Stimulated activated CD4-positive, alpha-beta T cell treated with anti-CD3 and anti-CD28 coated beads, Interleukin-4, amount 100 ng/mL, for 24 hours (primary cell): Measurements from ENCODE around the gene GCAT.

Source experiments
- DNase-seq: peaks from one replicate; pipeline ENCODE4 v3.0.0-alpha.2; 2020

The GCAT gene

DNA sequence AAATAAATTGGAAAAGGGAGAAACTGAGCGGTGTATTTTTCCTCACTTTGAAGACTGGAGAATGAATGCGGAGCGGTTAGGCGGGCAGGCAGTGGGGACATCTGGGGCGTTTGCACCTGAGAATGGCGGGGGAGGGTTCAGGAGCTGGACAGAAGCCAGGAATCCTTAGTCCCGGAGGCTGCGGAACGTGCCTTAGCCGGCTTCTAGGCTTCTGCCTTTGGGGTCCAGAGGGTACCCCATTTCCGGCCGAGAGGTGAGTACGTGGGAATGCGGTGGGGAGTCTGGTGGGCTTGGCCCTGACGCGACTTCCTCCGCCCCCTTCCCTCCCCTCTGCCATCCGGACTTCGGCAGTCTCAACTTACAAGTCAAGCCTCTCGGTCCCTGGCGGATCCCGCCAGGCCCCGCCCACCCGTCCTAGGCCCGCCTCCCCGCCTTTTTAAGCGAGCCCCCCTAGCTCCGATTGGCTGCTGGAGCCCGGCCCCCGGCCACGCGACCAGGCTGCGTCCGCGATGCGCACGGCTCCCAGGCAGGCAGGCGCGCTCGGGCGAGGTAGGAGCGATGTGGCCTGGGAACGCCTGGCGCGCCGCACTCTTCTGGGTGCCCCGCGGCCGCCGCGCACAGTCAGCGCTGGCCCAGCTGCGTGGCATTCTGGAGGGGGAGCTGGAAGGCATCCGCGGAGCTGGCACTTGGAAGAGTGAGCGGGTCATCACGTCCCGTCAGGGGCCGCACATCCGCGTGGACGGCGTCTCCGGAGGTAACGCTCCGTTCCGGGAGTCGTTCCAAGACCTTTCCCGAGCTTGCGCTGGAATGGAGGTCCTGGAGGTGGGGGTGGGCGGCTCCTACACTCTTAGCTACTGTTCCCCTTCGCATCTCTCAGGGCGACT is at the start of gene GCAT:
Gene GCAT, plus strand, starts transcription at position 525 of the 884 bp plus-strand sequence. Its CDS starts 34 bp downstream, at position 559.
- DNase-seq = peak; percentile 89

- DNase-seq = no peak
These were observed 49.0 kb upstream of the GCAT start for GRCh38 chr22:37758694-37759093.

DNA sequence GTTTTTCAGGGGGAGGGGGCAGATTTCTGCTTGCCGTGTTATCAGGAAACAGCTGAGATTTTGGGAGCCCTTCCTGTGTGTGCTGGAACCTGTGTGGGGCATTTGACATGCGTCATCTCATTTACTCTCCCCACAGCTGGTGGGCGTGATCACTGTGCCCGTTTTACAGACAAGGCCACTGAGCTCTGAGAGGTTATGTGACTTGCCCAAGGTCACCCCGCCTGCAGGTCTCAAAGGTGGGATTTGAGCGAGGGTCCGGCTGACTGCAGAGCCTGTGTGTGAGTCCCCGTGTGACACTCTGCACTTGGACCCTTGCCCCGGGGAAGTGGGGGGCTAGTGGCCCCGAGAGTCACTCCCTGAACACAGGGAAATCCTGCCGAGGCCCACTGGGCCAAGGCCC is 48.5 kb upstream of the GCAT start:
- DNase-seq = no peak

DNA sequence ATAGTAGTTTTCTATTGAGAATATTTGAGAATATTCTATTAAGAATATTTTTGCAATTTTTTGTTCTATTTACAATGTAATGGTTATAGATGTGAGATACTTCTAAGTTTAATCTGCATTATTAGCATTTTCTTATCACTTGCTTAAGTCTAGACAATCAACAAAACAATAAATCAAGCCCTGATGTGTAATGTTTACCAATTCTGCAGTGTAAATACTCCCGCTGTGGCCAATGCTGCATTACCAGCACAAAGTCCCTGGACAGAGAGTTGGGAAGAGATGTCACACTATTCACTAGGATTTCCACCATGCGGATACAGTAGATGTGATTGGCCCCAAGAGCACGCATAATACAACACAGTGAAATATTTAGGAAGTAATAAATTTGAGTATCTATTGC is 47.6 kb upstream of the GCAT start:
- DNase-seq = no peak

DNA sequence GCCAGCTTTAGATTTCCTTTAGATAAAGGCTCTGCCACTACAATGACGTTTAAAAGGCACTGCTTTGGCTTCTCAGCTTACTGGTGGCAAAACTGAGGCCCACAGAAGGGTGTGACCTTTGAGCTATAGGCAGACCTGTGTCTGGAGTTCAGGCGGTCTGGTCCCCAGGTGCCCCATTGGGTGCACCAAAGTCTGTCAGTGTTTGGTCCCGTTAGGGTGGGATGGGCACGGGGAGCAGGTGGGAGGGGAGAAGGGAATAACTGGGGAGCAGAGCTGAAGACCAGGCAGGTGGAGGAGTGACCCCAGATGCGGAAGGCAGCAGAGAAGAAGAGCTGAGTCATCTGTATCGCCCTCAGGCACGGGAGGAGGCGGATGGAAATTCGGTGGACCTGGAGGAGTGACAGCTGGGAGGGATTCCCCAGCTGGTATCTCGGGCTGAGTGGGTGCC is 45.3 kb upstream of the GCAT start:
- no peak for DNase-seq

DNA sequence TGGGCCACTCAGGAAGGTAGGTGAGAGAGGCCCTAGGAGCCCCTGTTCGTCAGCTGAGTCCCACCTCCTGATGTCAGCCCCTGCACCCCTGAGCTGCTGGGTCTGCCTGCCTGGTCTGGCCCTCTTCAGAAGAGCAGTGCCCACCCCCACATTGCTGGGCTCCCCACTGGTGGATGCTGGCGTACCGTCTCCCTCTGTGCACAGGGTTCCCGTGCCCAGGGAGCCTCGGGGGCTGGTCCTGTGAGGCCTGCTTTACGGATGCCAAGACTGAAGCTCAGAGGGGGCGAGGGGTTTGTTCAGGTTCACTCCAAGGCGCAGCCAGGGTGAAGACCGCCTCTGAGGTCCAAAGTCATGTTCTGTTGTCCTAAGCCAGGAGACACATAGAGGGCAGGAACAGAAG is 44.7 kb upstream of the GCAT start:
- DNase-seq = no peak

- DNase-seq = no peak
These were observed 44.1 kb upstream of the GCAT start for GRCh38 chr22:37763652-37764051.

DNA sequence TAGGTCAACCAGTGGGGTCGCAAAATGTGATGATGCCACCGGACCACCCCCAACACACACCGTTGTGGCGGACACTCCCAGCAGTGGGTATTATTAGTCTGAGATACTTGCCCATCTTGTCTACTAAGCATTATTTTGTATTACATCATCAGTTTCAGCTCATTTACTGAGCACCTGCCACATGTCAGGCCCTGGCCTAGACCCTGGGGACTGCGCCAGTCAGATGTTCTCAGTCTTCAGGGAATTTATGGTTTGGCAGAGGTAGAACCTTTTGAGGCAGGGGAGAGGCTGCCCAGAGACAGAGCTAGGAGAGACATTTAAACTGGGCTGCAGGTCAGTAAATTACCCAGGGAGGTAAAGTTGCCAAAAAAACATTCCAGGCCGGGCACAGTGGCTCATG is 43.1 kb upstream of the GCAT start:
- DNase-seq = no peak

- no peak for DNase-seq
These were observed 42.2 kb upstream of the GCAT start for GRCh38 chr22:37765498-37765897.

- no peak for DNase-seq
These were observed 41.7 kb upstream of the GCAT start for GRCh38 chr22:37765953-37766576.

DNA sequence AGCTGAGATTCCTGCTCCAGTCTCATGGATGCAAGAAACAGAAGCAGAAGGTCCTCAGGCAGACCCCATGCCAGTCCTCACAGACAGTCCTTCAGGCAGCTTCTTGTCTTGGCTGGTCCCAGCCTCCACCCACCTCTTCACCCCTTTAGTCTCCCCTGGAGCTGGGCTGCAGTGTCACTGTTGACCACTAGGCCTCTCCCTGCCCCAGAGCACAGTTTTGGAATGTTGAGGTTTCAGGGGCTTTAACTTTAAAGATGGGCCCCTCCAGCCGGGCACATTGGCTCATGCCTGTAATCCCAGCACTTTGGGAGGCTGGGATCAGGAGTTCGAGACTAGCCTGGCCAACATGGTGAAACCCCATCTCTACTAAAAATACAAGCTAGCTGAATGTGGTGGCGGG is 39.5 kb upstream of the GCAT start:
- DNase-seq = no peak

DNA sequence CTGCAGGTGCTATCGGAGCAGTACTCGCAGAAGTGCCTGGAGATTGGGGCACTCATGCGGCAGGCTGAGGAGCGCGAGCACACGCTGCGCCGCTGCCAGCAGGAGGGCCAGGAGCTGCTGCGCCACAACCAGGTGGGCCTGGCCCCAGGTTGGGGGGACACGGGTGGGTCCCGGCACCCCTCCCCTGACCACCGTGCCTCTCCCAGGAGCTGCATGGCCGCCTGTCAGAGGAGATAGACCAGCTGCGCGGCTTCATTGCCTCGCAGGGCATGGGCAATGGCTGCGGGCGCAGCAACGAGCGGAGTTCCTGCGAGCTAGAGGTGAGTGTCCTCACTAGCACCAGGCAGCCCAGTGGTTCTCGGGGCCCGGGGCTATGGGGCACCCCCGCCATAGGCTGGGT is 38.7 kb upstream of the GCAT start:
- no peak for DNase-seq

DNA sequence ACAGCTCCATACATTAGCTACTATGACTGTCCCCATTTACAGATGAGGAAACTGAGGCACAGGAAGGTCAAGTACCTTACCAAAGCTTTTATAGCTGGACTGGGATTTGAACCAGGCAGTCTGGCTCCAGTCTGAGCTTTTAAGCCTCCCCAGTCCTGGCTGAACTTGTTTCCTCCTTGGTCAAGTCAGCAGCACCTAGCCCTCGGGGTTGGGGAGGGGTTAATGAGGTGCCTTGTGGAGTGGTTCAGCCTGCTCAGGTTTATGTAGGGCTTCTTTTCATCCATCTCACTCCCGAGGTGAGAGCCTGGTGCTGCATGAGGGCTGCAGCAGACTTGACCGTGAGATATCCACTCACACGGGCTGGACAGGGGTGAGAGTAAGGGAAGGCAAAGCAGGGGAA is 36.7 kb upstream of the GCAT start:
- no peak for DNase-seq

DNA sequence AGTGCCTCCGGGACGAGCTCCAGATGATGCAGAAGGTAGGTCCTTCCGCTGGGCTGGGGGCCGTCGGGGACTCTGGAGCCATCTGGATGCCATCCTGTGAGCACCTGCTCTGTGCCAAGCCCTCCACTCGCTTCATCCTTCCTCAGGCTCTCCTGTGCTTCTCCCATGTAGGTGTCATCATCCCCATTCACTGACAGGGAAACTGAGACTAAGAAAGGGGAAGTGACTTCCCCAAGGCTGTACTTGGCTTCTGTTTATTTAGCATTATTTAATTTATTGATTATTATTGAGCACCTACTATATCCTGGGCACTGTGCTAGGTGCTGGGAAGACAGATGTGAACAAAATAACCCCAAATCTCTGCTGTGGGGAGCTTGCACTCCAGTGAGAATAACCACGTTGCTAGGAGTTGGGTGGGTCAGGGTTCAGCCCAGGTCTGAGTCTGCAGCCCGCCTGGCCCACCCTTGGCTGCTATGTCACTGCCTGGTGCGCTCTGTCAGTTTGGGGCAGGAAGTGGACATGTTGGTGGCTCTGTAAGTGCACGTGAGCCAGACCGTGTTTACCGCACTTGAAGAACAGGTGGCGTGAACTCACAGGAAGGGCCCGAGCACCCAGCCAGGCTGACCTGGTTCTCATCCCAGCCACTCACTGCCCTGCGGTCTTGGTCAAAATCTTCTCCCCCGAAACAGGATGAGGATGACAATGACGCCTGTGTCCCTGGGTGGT is 35.9 kb upstream of the GCAT start:
- DNase-seq = no peak

- DNase-seq = no peak
These were observed 33.0 kb upstream of the GCAT start for GRCh38 chr22:37774728-37775127.

GRCh38 chr22:37775785-37776638 is 31.7 kb upstream of the GCAT start:
- DNase-seq = no peak

- no peak for DNase-seq
These were observed 31.1 kb upstream of the GCAT start for GRCh38 chr22:37776639-37777005.

DNA sequence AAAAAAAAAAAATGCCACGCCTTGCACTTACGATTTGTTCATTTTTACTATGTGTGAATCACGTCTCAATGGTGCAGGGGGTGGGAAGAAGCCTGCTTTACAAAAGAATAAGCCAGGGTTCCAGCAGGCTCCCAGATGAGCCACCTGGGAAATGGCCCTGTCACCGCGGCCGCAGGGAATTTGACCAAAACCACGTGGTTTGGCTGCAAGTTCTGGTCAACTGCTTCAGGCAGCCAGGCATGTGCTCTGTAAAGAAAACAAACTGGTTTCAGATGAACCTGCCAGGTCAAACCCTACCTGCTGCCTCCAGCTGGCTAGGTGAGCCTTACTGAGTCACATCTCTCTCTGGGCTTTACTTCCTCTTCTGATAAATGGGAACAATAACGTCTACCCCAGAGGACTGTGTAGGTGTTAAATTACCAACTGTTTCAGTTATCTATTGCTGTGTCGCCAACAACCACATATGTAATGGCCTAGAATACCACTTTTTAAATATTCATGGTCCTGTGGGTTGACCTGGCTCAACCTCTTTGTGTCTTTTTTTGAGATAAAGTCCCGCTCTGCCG is 30.5 kb upstream of the GCAT start:
- DNase-seq = no peak

- DNase-seq = no peak
These were observed 29.2 kb upstream of the GCAT start for GRCh38 chr22:37778370-37779009.

GRCh38 chr22:37781434-37782059 is 26.2 kb upstream of the GCAT start:
- no peak for DNase-seq
